Prostate gland (tissue), 2 donors: ENCODE data around the gene TRIM14. TPM values are rescaled to one million over a fixed set of nuclear protein-coding genes. Genes with fewer than 3 reads are reported as not detected.

ENCODE experiments used
- DNase-seq: peaks from one replicate; pipeline ENCODE4 v3.0.0-alpha.2; 2019; ENCODE audit warnings: low spot score
- H3K27ac ChIP-seq, 2 donors: fragments of 200-600 bp; sonication (generic); 2 replicates each; pipeline ENCODE4 v1.5.1; 2017 to 2019
- H3K27me3 ChIP-seq: fragments of 200-600 bp; sonication (generic); replicated peaks from 2 replicates; pipeline ENCODE4 v1.5.1; 2019; ENCODE audit not compliant: insufficient read depth
- H3K36me3 ChIP-seq, 2 donors: fragments of 200-600 bp; sonication (generic); 1 replicate in 1 of 2; 2 replicates in 1 of 2; pipeline versions ENCODE4 v1.5.1 to v1.8.1; 2017 to 2019
- H3K4me1 ChIP-seq: fragments of 200-600 bp; sonication (generic); replicated peaks from 2 replicates; pipeline ENCODE4 v1.5.1; 2019
- H3K4me3 ChIP-seq, 2 donors: fragments of 200-600 bp; sonication (generic); 2 replicates each; pipeline ENCODE4 v1.5.1; 2017 to 2019
- H3K9me3 ChIP-seq: fragments of 200-600 bp; sonication (generic); 2 replicates; pipeline ENCODE4 v1.5.1; 2017
- CTCF ChIP-seq, 4 experiments: fragments of 200-600 bp in 2 of 4; fragments of 450-650 bp in 2 of 4; sonication (generic) in 2 of 4; IDR thresholded peaks; 1 replicate in 3 of 4; 2 replicates in 1 of 4; pipeline ENCODE4 v1.5.1; 2016 to 2019; ENCODE audit warnings: antibody characterized with exemption in 4 of 4, mild to moderate bottlenecking in 2 of 4, moderate library complexity in 2 of 4
- POLR2A ChIP-seq: fragments of 450-650 bp; IDR thresholded peaks from one replicate; pipeline ENCODE4 v1.6.1; 2016; ENCODE audit warnings: antibody characterized with exemption, mild to moderate bottlenecking
- POLR2AphosphoS5 ChIP-seq: sonication (generic); formaldehyde crosslinking; IDR thresholded peaks from one replicate; pipeline ENCODE4 v1.6.1; 2017; ENCODE audit warnings: antibody characterized with exemption
- WGBS: methylation state at CpG from one replicate; pipeline ENCODE4 v1.1.5; 2018; 5-methylcytosine and 5-hydroxymethylcytosine counted together
- intact Hi-C: fragments of 100-400 bp; cut with DNase I; formaldehyde crosslinking; loops from one replicate; pipeline ENCODE4 v1.14.2; 2022
- total RNA-seq, 2 donors: library from RNA; depleted of rRNA; stranded (reverse); fragments of >200 nt; gene quantifications; one replicate each; pipeline ENCODE4 v1.1.0, GENCODE V29; 2016

Gene TRIM14
- total RNA-seq, 2 donors from 2014 or later = 23.4 to 24.3 TPM

GRCh38 chr9:98045234-98046179, 73.5 kb downstream of the TRIM14 start:
- Histone ChIP-seq H3K27ac (no peak overlapping the region), H3K9me3 (no peaks in the 10 kb centered on the region)

GRCh38 chr9:98043915-98044314, 75.1 kb downstream of the TRIM14 start:
- no peaks in the 10 kb centered on the region for H3K27me3 ChIP-seq
- intact Hi-C loops = no loop called here
- no peak for DNase-seq
- H3K36me3 ChIP-seq = no peaks in the 10 kb centered on the region
- TF ChIP-seq POLR2AphosphoS5 = no peak
- no peak for TF ChIP-seq CTCF (IDR thresholded peaks at IDR 0.05)
- no peak for TF ChIP-seq POLR2A
- H3K27ac ChIP-seq = no peak overlapping the region
- H3K4me1 ChIP-seq = no peaks in the 10 kb centered on the region
- 79% methylated on average over 5 of the region's 5 CpGs for WGBS
- H3K9me3 ChIP-seq = no peaks in the 10 kb centered on the region
- H3K4me3 ChIP-seq = no peak overlapping the region

More at GRCh38 chr9:98045234-98046179, 73.5 kb downstream of the TRIM14 start:
- intact Hi-C loops = no loop called here
- no peak for TF ChIP-seq POLR2A
- TF ChIP-seq CTCF (IDR thresholded peaks at IDR 0.05) = no peak
- TF ChIP-seq POLR2AphosphoS5 = no peak
- no peak for DNase-seq
- no peaks in the 10 kb centered on the region for H3K4me1 ChIP-seq
- 80% methylated on average over 6 of the region's 6 CpGs for WGBS
- H3K27me3 ChIP-seq = no peaks in the 10 kb centered on the region
- H3K4me3 ChIP-seq = no peak overlapping the region
- H3K36me3 ChIP-seq = no peaks in the 10 kb centered on the region

GRCh38 chr9:98040212-98040611, 78.8 kb downstream of the TRIM14 start:
- TF ChIP-seq POLR2A (no peak), CTCF (IDR thresholded peaks at IDR 0.05) (no peak), POLR2AphosphoS5 (no peak)
- H3K27ac ChIP-seq = no peak overlapping the region
- no peaks in the 10 kb centered on the region for H3K4me1 ChIP-seq
- H3K36me3 ChIP-seq = no peaks in the 10 kb centered on the region
- no peaks in the 10 kb centered on the region for H3K9me3 ChIP-seq
- H3K4me3 ChIP-seq = no peak overlapping the region
- intact Hi-C loops = no loop called here
- no peaks in the 10 kb centered on the region for H3K27me3 ChIP-seq
- no peak for DNase-seq
- WGBS = 92% methylated on average over 6 of the region's 6 CpGs

GRCh38 chr9:98039607-98040017, 79.4 kb downstream of the TRIM14 start:
- H3K4me3 ChIP-seq = no peak overlapping the region
- DNase-seq = no peak
- intact Hi-C loops = loop anchor here (5.0 kb wide), 1 partner anchor 52 kb away; no protein-coding TSS in a partner anchor
- H3K27me3 ChIP-seq = no peaks in the 10 kb centered on the region
- H3K27ac ChIP-seq = no peak overlapping the region
- no peak for TF ChIP-seq POLR2AphosphoS5
- no peak for TF ChIP-seq CTCF (IDR thresholded peaks at IDR 0.05)
- no peak for TF ChIP-seq POLR2A
- no peaks in the 10 kb centered on the region for H3K4me1 ChIP-seq
- H3K9me3 ChIP-seq = no peaks in the 10 kb centered on the region
- WGBS = 70% methylated on average over 10 of the region's 10 CpGs
- H3K36me3 ChIP-seq = no peaks in the 10 kb centered on the region

- Histone ChIP-seq H3K36me3 (no peaks in the 10 kb centered on the region), H3K9me3 (no peaks in the 10 kb centered on the region), H3K4me3 (no peak overlapping the region), H3K27me3 (no peaks in the 10 kb centered on the region), H3K27ac (no peak overlapping the region), H3K4me1 (no peaks in the 10 kb centered on the region)
- TF ChIP-seq POLR2A (no peak), POLR2AphosphoS5 (no peak)
- intact Hi-C loops = loop anchor here (5.0 kb wide), 1 partner anchor 52 kb away; no protein-coding TSS in a partner anchor
- 85% methylated on average over 8 of the region's 8 CpGs for WGBS
- no peak for DNase-seq
Measured at GRCh38 chr9:98038958-98039357, 80.1 kb downstream of the TRIM14 start.
